Measurements from ENCODE around the gene CELF1. TPM values are rescaled to one million over a fixed set of nuclear protein-coding genes. Genes with fewer than 3 reads are reported as not detected.

Gene CELF1
- polyA plus RNA-seq, 1 of the 3 experiments (the other 2 are of a cell fraction) = 47.5 TPM

DNA sequence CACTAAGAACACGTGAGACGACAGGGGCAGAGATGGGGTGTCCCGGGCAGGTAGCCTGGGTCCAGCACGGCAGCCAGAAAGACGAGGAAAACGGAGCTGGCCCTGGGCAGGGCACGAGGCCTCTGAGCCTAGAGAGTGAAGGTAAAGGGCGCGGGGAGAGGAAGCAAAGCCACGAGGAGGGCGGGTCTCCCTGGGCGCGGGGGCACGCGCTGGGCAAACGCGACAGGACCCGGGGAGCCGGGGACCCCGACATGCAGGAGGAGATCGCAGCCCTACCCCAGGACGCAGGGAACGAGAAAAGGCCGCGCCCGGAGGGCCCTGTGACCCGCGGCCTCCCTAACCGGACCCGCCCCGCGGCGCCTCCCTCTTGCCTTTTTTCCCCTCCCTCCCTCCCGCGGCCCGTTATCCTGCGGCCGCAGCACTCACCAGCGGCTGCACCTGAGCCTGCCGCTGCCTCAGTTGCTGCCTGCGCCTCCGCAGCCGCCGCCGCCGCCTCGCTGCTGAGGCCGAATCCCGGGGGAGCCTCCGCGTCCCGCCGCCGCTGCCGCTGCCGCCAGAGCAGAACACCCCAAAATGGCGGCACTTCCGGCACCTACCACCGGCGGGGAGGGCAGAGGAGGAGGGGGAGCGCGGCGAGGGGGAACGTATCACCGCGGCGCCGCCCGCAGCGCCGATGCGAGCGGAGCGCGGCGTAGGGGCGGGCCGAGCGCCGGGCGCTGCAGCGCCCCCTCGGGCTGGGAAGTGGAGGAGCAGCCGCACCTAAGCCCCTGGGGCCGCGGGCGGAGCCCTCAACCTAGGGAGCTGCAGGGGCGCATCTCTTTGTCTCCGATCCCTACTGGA lies at the start of gene CELF1 (continued):
- TF ChIP-seq YY1 (IDR thresholded peaks at IDR 0.05; ENCODE audit: low read depth) (peak; percentile 94), FOXJ3 (CRISPR knock-in tag; IDR thresholded peaks at IDR 0.05) (no peak), MEF2A (IDR thresholded peaks at IDR 0.05; ENCODE audit: borderline replicate concordance, low read depth) (no peak), TCF12 (IDR thresholded peaks at IDR 0.05) (peak; percentile 5; the same call in 1 of the 2 replicates), SMC3 (IDR thresholded peaks at IDR 0.05; ENCODE audit: low read depth, low read length) (no peak), REST (IDR thresholded peaks at IDR 0.05; ENCODE audit: low read depth, low read length) (no peak)

DNA sequence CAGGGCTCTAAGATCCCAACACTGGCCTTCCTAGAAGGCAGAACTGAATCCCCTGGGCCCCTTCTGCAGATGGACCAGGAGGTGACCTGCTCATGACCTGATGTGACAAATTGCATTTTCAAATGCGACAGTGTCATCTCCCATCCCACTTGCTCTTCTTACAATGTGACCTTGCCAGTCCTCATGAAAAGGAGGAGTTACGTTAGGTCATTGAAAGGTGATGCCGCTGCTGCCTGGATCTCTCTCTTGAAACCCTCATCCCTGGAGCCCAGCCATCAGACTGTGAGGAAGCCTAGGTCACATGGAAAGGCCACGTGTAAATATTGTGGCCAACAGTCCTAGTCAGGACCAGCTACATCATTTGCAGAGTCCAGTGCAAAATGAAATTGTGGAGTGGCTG lies 47.0 kb upstream of the CELF1 start:
- WGBS (ENCODE audit: low lambda C conversion rate) = 88% methylated on average over 3 of the region's 4 CpGs
- Histone ChIP-seq H3K36me3 (replicated peaks in 1 of 2; ENCODE audit: control insufficient read depth in 1 of 2, insufficient read depth in 2 of 2, low read length in 1 of 2) (no peaks in the 10 kb centered on the region), H4K20me1 (ENCODE audit: insufficient read depth) (no peaks in the 10 kb centered on the region), H3K27ac (ENCODE audit: low read depth in 2 of 2, low read length in 1 of 2) (no peak overlapping the region), H3K79me2 (ENCODE audit: insufficient read depth) (no peaks in the 10 kb centered on the region), H3K4me3 (ENCODE audit: low read depth in 2 of 2, low read length in 1 of 2) (no peak overlapping the region), H3K9me2 (no peaks in the 10 kb centered on the region), H3K9ac (no peak overlapping the region), H3F3A (replicated peaks; ENCODE audit: insufficient read depth) (no peaks in the 10 kb centered on the region), H3K4me2 (no peak overlapping the region), H2AFZ (ENCODE audit: low read depth) (no peak overlapping the region), H3K9me3 (no peaks in the 10 kb centered on the region), H3K27me3 (ENCODE audit: insufficient read depth) (no peaks in the 10 kb centered on the region; the same call in 1 of the 2 replicates), H3K4me1 (ENCODE audit: control insufficient read depth in 1 of 2, insufficient read depth in 2 of 2, low read depth in 1 of 2, low read length in 1 of 2) (peaks cover 0 to 2% of the 10 kb centered on the region in 2 experiments; a peak in 1 of 4 replicates)
- ChIA-PET POLR2A (no interaction called here), CTCF (no interaction called here)
- TF ChIP-seq RFX5 (IDR thresholded peaks at IDR 0.05; ENCODE audit: low read length) (no peak), NRF1 (IDR thresholded peaks at IDR 0.05; ENCODE audit: low read depth, low read length) (no peak), TEAD4 (IDR thresholded peaks at IDR 0.05; ENCODE audit: borderline replicate concordance, insufficient read depth) (no peak), POLR2AphosphoS5 (IDR thresholded peaks at IDR 0.05; ENCODE audit: low read depth, low read length) (no peak)
- no peak for DNase-seq

GRCh38 chr11:47595967-47596366 lies 43.0 kb upstream of the CELF1 start:
- no peak overlapping the region for H3K9ac ChIP-seq
- H3K4me2 ChIP-seq = no peak overlapping the region
- POLR2A ChIA-PET = no interaction called here
- H3K27ac ChIP-seq (ENCODE audit: low read depth in 2 of 2, low read length in 1 of 2) = no peak overlapping the region
- WGBS (ENCODE audit: low lambda C conversion rate) = 78% methylated on average over 1 of the region's 1 CpG
- no peaks in the 10 kb centered on the region for H3K79me2 ChIP-seq (ENCODE audit: insufficient read depth)
- H3K27me3 ChIP-seq (ENCODE audit: insufficient read depth) = peaks cover 13% of the 10 kb centered on the region; the same call in 1 of the 2 replicates
- no peak for DNase-seq
- H4K20me1 ChIP-seq (ENCODE audit: insufficient read depth) = no peaks in the 10 kb centered on the region
- no peaks in the 10 kb centered on the region for H3K9me3 ChIP-seq
- CTCF ChIA-PET = interaction anchor here (0.7 to 1.2 kb wide), 3 partner anchors 11 to 43 kb away, joined by 3 to 4 read pairs (median 3); partner anchors contain the start of gene CELF1
- H3K9me2 ChIP-seq = no peaks in the 10 kb centered on the region
- no peaks in the 10 kb centered on the region for H3K36me3 ChIP-seq (replicated peaks in 1 of 2; ENCODE audit: control insufficient read depth in 1 of 2, insufficient read depth in 2 of 2, low read length in 1 of 2)
- no peak for TF ChIP-seq MEF2A (IDR thresholded peaks at IDR 0.05; ENCODE audit: borderline replicate concordance, low read depth)
- no peak for TF ChIP-seq NRF1 (IDR thresholded peaks at IDR 0.05; ENCODE audit: low read depth, low read length)
- no peak for TF ChIP-seq EZH2phosphoT487 (IDR thresholded peaks at IDR 0.05; ENCODE audit: borderline replicate concordance, low read depth)
- TF ChIP-seq FOXJ3 (CRISPR knock-in tag; IDR thresholded peaks at IDR 0.05) = no peak
- no peak for TF ChIP-seq NFIC (IDR thresholded peaks at IDR 0.05; ENCODE audit: borderline replicate concordance)
- TF ChIP-seq GATA2 (CRISPR knock-in tag; IDR thresholded peaks at IDR 0.05) = no peak
- TF ChIP-seq, protein P1, sequence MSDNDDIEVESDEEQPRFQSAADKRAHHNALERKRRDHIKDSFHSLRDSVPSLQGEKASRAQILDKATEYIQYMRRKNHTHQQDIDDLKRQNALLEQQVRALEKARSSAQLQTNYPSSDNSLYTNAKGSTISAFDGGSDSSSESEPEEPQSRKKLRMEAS (IDR thresholded peaks at IDR 0.05; ENCODE audit: low read depth) = no peak
- TF ChIP-seq ZBTB33 (IDR thresholded peaks at IDR 0.05; ENCODE audit: borderline replicate concordance, low read depth) = no peak
- no peak for TF ChIP-seq FOXM1 (IDR thresholded peaks at IDR 0.05; ENCODE audit: low read depth)
- no peak for TF ChIP-seq YY1 (IDR thresholded peaks at IDR 0.05; ENCODE audit: low read depth)
- H2AFZ ChIP-seq (ENCODE audit: low read depth) = no peak overlapping the region
- no peaks in the 10 kb centered on the region for H3F3A ChIP-seq (replicated peaks; ENCODE audit: insufficient read depth)
- H3K4me3 ChIP-seq (ENCODE audit: low read depth in 2 of 2, low read length in 1 of 2) = no peak overlapping the region
- peaks cover 0 to 11% of the 10 kb centered on the region in 2 experiments; a peak in 1 of 4 replicates for H3K4me1 ChIP-seq (ENCODE audit: control insufficient read depth in 1 of 2, insufficient read depth in 2 of 2, low read depth in 1 of 2, low read length in 1 of 2)
